Ishikawa (cell line): Measurements from ENCODE around the gene LCT.

Experiments used
- CEBPB ChIP-seq: IDR thresholded peaks from 2 replicates; pipeline ENCODE4 v1.6.1; 2012
- CREB1 ChIP-seq: IDR thresholded peaks from 2 replicates; pipeline ENCODE4 v1.6.1; 2012; ENCODE audit warnings: low read depth
- EGR1 ChIP-seq: IDR thresholded peaks from 2 replicates; pipeline ENCODE4 v1.6.1; 2012
- EP300 ChIP-seq: IDR thresholded peaks from 2 replicates; pipeline ENCODE4 v1.6.1; 2012; ENCODE audit warnings: borderline replicate concordance
- FOXM1 ChIP-seq: IDR thresholded peaks from 2 replicates; pipeline ENCODE4 v1.6.1; 2012; ENCODE audit warnings: low read depth, borderline replicate concordance
- MAX ChIP-seq: IDR thresholded peaks from 2 replicates; pipeline ENCODE4 v1.6.1; 2012
- NFIC ChIP-seq: IDR thresholded peaks from 2 replicates; pipeline ENCODE4 v1.6.1; 2012
- RAD21 ChIP-seq: IDR thresholded peaks from 2 replicates; pipeline ENCODE4 v1.6.1; 2012; ENCODE audit warnings: low read depth
- REST ChIP-seq: IDR thresholded peaks from 2 replicates; pipeline ENCODE4 v1.6.1; 2012; ENCODE audit warnings: low read depth, mild to moderate bottlenecking
- TAF1 ChIP-seq: IDR thresholded peaks from 2 replicates; pipeline ENCODE4 v1.6.1; 2012; ENCODE audit warnings: low read depth, mild to moderate bottlenecking
- TCF12 ChIP-seq: IDR thresholded peaks from 2 replicates; pipeline ENCODE4 v1.6.1; 2012; ENCODE audit warnings: low read depth
- TEAD4 ChIP-seq: IDR thresholded peaks from 2 replicates; pipeline ENCODE4 v1.6.1; 2012
- USF1 ChIP-seq: IDR thresholded peaks from 2 replicates; pipeline ENCODE4 v1.6.1; 2012
- YY1 ChIP-seq: IDR thresholded peaks from 2 replicates; pipeline ENCODE4 v1.6.1; 2012; ENCODE audit warnings: low read depth
- ZBTB7A ChIP-seq: IDR thresholded peaks from 2 replicates; pipeline ENCODE4 v1.6.1; 2012; ENCODE audit warnings: low read depth

LCT gene

DNA sequence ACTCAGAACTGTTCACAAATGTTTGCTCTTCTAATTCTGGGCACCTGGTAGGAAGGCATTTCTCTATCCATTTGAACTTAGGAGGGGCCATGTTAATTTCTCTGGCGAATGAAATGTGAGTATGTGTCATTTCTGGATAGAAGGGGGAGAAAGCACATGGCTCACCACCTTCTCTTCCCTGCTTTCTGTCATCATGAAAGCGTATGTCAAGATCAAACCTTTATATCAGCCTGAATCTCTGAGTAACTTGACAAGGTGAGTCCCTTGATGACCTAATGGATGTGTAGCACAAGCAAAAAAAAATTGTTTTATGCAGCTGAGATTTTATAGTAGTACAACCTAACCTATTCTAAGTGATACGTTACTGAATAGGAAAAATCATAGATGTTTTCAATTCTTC, 12.1 kb upstream of the LCT start:
- TF ChIP-seq TEAD4 (no peak), EP300 (no peak), CEBPB (no peak), YY1 (no peak), TAF1 (no peak), REST (no peak), USF1 (no peak), MAX (no peak), RAD21 (no peak), EGR1 (no peak), ZBTB7A (no peak), FOXM1 (no peak), TCF12 (no peak), NFIC (no peak), CREB1 (no peak)

GRCh38 chr2:135845997-135846396, 9.0 kb upstream of the LCT start:
- no peak for TF ChIP-seq YY1

- TF ChIP-seq TAF1 (no peak), TCF12 (no peak), MAX (no peak), YY1 (no peak), ZBTB7A (no peak), FOXM1 (no peak), RAD21 (no peak), EP300 (no peak), CEBPB (no peak), REST (no peak), EGR1 (no peak), USF1 (no peak), TEAD4 (no peak), CREB1 (no peak), NFIC (no peak)
Observed at GRCh38 chr2:135845257-135845656, 8.3 kb upstream of the LCT start.

- no peak for TF ChIP-seq CEBPB
- no peak for TF ChIP-seq CREB1
- no peak for TF ChIP-seq TEAD4
- TF ChIP-seq EGR1, result no peak
- TF ChIP-seq TCF12, result no peak
- no peak for TF ChIP-seq NFIC
- TF ChIP-seq EP300, result no peak
- TF ChIP-seq TAF1, result no peak
- TF ChIP-seq ZBTB7A, result no peak
- no peak for TF ChIP-seq MAX
- no peak for TF ChIP-seq REST
- no peak for TF ChIP-seq USF1
- no peak for TF ChIP-seq RAD21
- no peak for TF ChIP-seq FOXM1
- no peak for TF ChIP-seq YY1
Observed at GRCh38 chr2:135844301-135844895, 7.4 kb upstream of the LCT start.
